ENCODE results near the gene PPP1R15B. TPM values are rescaled to one million over a fixed set of nuclear protein-coding genes. Genes with fewer than 3 reads are reported as not detected.

PPP1R15B gene
- total and polyA plus RNA-seq, 2 donors from 2014 or later: 12.3 to 41.6 TPM

- no peak for DNase-seq
- H3K27me3 ChIP-seq (ENCODE audit: control insufficient read depth, insufficient read depth, low read length): no peaks in the 10 kb centered on the region
- H3K9ac ChIP-seq (ENCODE audit: low read length in 3 of 3): no peak overlapping the region
- peaks cover 0 to 9% (median 6%) of the 10 kb centered on the region in 3 donors for H3K4me1 ChIP-seq (ENCODE audit: control insufficient read depth in 2 of 3, insufficient read depth in 2 of 3, low read depth in 1 of 3, low read length in 3 of 3)
- intact Hi-C loops (cut with DNase I): no loop called here
- no peak overlapping the region for H3K4me3 ChIP-seq (ENCODE audit: low read length in 3 of 3)
- TF ChIP-seq CTCF (IDR thresholded peaks at IDR 0.05; ENCODE audit: borderline replicate concordance, extremely low read depth, insufficient read depth): no peak
- H3K36me3 ChIP-seq (ENCODE audit: control insufficient read depth in 2 of 3, insufficient read depth in 3 of 3, low read length in 3 of 3): peaks cover 0 to 20% (median 5%) of the 10 kb centered on the region in 3 donors
- no peak overlapping the region for H3K27ac ChIP-seq (ENCODE audit: low read depth in 2 of 2, low read length in 2 of 2)
- H3K9me3 ChIP-seq (ENCODE audit: control insufficient read depth in 2 of 3, insufficient read depth in 1 of 3, low read length in 3 of 3): no peaks in the 10 kb centered on the region
- FAIRE-seq: no peak
Measured at GRCh38 chr1:204455063-204455830, 43.6 kb upstream of the PPP1R15B start.

- intact Hi-C loops (cut with DNase I): no loop called here
- no peak for TF ChIP-seq CTCF (IDR thresholded peaks at IDR 0.05; ENCODE audit: borderline replicate concordance, extremely low read depth, insufficient read depth)
- no peaks in the 10 kb centered on the region for H3K27me3 ChIP-seq (ENCODE audit: control insufficient read depth, insufficient read depth, low read length)
- FAIRE-seq (no peak), DNase-seq (no peak)
- no peaks in the 10 kb centered on the region for H3K9me3 ChIP-seq (ENCODE audit: control insufficient read depth in 2 of 3, insufficient read depth in 1 of 3, low read length in 3 of 3)
- peaks cover 0 to 15% (median 4%) of the 10 kb centered on the region in 3 donors for H3K36me3 ChIP-seq (ENCODE audit: control insufficient read depth in 2 of 3, insufficient read depth in 3 of 3, low read length in 3 of 3)
- H3K4me3 ChIP-seq (ENCODE audit: low read length in 3 of 3): no peak overlapping the region
- H3K4me1 ChIP-seq (ENCODE audit: control insufficient read depth in 2 of 3, insufficient read depth in 2 of 3, low read depth in 1 of 3, low read length in 3 of 3): peaks cover 0 to 9% (median 9%) of the 10 kb centered on the region in 3 donors
- no peak overlapping the region for H3K9ac ChIP-seq (ENCODE audit: low read length in 3 of 3)
- no peak overlapping the region for H3K27ac ChIP-seq (ENCODE audit: low read depth in 2 of 2, low read length in 2 of 2)
Measured at GRCh38 chr1:204454476-204454875, 42.9 kb upstream of the PPP1R15B start.

- H3K4me3 ChIP-seq (ENCODE audit: low read length in 3 of 3): no peak overlapping the region
- FAIRE-seq (no peak), DNase-seq (no peak)
- TF ChIP-seq CTCF (IDR thresholded peaks at IDR 0.05; ENCODE audit: borderline replicate concordance, extremely low read depth, insufficient read depth): no peak
- intact Hi-C loops (cut with DNase I): no loop called here
- H3K36me3 ChIP-seq (ENCODE audit: control insufficient read depth in 2 of 3, insufficient read depth in 3 of 3, low read length in 3 of 3): peaks cover 0 to 9% (median 2%) of the 10 kb centered on the region in 3 donors
- H3K9me3 ChIP-seq (ENCODE audit: control insufficient read depth in 2 of 3, insufficient read depth in 1 of 3, low read length in 3 of 3): no peaks in the 10 kb centered on the region
- no peak overlapping the region for H3K27ac ChIP-seq (ENCODE audit: low read depth in 2 of 2, low read length in 2 of 2)
- no peaks in the 10 kb centered on the region for H3K27me3 ChIP-seq (ENCODE audit: control insufficient read depth, insufficient read depth, low read length)
- H3K9ac ChIP-seq (ENCODE audit: low read length in 3 of 3): no peak overlapping the region
- H3K4me1 ChIP-seq (ENCODE audit: control insufficient read depth in 2 of 3, insufficient read depth in 2 of 3, low read depth in 1 of 3, low read length in 3 of 3): peaks cover 0 to 9% (median 9%) of the 10 kb centered on the region in 3 donors
Measured at GRCh38 chr1:204453141-204453772, 41.6 kb upstream of the PPP1R15B start.

Data from kidney (tissue), 14 donors.